CD4-positive, alpha-beta T cell treated with Interleukin-10 for 1 hour (primary cell): Measurements from ENCODE around the gene TF.

ENCODE experiments used
- DNase-seq: peaks from one replicate; pipeline ENCODE4 v3.0.0-alpha.2; 2020

The TF gene

DNA sequence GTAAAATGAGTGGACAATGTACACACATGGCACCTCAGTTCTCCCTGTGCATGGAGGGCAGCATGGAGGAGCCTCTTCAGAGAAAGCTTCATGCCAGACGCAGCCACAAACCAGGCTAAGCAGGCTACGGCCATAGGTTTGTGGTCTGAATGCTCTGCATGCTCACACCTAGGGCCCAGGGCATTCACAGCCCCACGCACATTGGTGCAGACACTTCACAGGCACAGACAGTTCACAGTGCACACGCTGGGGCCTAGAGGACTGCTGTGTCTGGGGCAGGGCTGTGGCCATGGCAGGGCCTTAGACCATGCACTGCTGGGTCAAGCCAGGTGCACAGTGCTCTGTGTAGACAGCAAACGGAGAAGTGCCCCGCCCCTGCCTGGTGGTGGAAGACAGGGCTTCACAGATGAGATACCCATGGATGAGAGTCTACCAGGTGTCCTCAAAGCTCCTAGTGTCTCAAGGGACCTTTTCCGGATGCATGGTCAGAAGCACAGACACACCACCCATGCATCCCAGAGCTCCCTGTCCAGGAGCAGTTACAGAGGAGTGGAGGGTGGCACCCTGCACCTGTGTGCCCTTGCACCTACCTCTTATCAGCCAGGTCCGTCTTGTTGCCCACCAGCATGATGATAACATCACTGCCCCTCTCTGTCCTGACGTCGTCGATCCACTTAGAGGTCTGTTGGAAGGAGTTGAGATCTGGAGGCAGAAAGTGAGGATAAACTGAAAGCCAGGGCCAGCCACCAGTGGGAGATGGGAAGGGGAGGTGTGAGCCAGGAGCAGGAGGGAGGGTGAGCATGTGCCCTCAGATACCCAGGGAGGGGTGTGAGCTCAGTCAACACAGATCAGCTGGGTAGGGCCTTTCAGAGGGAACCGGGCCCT is 93.0 kb downstream of the TF start:
- DNase-seq = no peak

DNA sequence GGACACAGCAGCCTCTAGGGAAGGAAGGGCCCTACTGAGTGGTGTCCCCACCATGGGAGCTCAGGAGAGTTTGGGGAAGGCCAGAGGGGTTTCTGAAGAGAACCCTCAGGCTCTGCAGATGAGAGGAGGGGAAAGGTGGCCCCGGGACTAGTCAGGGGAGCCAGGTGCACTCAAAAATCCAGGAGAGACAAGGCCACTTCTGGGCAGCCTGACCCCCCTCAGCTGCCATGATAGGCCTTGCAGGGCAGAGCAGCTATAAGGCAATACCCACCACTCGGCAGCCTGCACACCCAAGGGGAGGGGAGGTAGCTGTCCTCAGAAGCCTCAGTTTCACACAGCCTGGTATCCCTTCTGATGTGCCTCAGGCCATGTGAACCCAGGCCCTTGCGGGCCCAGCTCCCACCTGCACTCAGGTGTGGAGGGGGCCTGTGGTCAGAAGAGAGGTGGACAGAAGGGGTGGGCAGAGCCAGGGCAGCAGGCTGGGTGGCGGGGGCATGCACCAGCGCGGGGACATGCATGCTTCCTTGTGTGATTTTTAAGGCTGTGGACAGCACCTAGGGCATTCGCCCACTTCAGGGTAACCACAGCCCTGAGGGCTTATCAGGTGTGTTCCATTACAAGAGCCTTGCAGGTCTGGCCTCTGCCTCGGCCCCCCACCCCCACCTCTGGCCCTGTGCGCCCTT is 94.0 kb downstream of the TF start:
- DNase-seq = no peak

DNA sequence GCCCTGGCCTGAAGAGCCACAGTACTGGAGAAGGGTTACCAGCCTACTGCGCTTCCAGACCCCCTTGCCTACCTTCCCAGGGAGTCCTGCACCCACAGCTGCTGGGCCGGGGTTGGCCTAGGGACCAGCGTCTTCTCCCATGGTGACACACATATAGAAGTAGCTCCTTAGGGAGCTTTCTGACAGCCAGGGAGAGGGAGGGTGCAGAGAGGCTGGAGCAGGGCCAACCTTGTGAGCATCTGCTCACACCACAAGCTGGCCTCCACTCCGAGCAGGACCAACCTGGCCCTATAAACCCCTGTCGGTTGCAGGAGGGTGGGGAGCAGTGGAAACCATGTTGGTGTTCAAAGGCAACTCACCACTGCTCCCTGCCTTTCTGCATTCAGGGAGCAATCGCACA is 94.6 kb downstream of the TF start:
- no peak for DNase-seq

DNA sequence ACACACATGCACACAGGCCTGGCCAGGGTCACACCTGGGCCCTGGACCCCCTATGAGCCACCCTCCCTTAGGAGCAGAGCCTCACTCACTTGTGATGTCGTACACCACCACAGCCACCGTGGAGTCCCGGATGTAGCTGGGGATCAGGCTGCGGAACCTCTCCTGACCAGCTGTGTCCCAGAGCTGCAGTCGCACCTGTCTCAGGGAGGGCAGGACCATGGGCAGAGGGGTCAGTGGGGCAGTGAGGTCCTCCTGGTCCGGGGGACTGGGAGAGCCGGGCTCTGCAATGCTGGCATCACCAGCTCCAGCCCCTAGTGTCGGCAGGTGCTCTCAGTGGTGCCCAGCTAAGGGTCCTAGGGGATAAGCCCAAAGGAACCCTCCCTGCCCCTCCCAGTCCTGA is 95.0 kb downstream of the TF start:
- DNase-seq = no peak

DNA sequence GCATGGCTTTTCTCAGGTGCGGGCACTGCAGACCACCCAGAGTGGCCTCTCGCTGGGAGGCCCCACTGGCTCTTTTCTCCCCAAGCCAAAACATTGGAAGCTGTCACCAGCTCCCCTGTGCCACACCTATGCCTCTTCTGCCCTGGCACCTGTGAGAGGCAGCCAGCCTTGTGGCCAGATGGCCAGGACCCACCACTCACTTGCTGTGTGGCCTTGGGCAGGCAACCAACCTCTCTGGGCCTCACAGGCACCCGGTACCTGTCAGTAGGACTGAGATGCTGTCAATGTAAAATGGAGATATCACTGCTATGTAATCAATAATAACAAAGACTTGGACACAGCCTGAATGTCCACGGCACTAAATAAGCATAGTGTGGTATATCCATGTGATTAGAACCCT is 96.0 kb downstream of the TF start:
- DNase-seq = no peak

DNA sequence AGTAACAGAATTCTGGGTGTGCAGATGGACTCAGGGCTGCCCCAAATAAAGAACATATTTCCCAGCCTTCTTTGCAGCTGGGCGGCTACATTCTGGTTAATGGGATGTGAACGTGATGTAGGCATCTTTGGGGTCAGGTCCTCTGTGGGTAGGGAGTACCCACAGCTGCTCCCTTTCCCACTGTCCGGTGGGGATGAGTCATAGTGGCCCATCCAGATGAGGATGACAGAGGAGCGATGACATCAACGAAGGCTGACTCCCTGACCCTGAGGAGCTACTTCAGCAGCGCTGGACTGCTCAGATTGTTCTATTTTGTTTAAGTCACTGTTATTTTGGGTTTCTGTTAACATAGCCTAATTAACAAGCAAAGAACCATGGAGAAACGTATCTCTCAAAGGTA is 97.4 kb downstream of the TF start:
- no peak for DNase-seq

DNA sequence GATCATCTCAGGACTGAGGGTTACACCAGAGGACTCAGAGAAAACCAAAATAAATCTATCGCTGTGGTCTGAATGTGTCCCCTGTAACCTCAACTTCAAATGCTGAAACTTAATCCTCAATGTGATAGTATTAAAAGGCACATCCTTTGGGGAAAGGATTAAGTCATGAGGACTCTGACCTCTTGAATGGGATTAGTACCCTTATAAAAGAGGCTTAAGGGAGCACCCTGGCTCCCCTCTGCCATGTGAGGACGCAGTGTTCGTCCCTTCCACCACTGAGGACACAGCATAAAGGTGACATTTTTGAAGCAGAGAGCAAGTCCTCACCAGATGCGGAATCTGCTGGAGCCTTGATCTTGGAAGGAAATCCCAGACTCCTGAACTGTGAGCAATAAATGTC is 98.9 kb downstream of the TF start:
- DNase-seq = no peak
